WTC11 (cell line): ENCODE data around the gene DCAF16. TPM values are rescaled to one million over a fixed set of nuclear protein-coding genes. Genes with fewer than 3 reads are reported as not detected.

Experiments used
- ATAC-seq: fragments of 200-7000 bp; cut with Tn5 transposase; 2 replicates; pipeline ENCODE4 v1.10.0; 2021; ENCODE audit warnings: mild to moderate bottlenecking, moderate library complexity
- CTCF ChIA-PET: fragments of 300-600 bp; sonication (Branson Sonifier 250); formaldehyde crosslinking; loops from one replicate; lab custom pipeline; 2021; ENCODE audit warnings: antibody characterized with exemption; lab: Charles Lee
- POLR2A ChIA-PET: fragments of 350-600 bp; sonication (Branson Sonifier 250); formaldehyde crosslinking; loops from one replicate; lab custom pipeline; 2021; ENCODE audit warnings: antibody characterized with exemption; lab: Charles Lee
- DNase-seq: peaks from one replicate; pipeline ENCODE4 v3.0.0; 2021; ENCODE audit warnings: low spot score
- H3K27ac Mint-ChIP-seq: 2 replicates; pipeline ENCODE4 v1.8.0; 2021; ENCODE audit warnings: mixed read lengths
- H3K27me3 Mint-ChIP-seq: 2 replicates; pipeline ENCODE4 v1.8.0; 2021; ENCODE audit warnings: low read depth, mild to moderate bottlenecking, moderate library complexity, mixed read lengths
- H3K36me3 Mint-ChIP-seq: 2 replicates; pipeline ENCODE4 v1.8.0; 2021; ENCODE audit warnings: mixed read lengths
- H3K4me1 Mint-ChIP-seq: 2 replicates; pipeline ENCODE4 v1.8.0; 2022; ENCODE audit warnings: mixed read lengths
- H3K4me3 Mint-ChIP-seq: 2 replicates; pipeline ENCODE4 v1.8.0; 2021; ENCODE audit warnings: mild to moderate bottlenecking, moderate library complexity, mixed read lengths
- H3K9me3 Mint-ChIP-seq: 2 replicates; pipeline ENCODE4 v1.8.0; 2021; ENCODE audit warnings: mixed read lengths
- CBFB ChIP-seq: sonication (generic); formaldehyde crosslinking; IDR thresholded peaks from 2 replicates; pipeline ENCODE4 v1.8.1; 2022; ENCODE audit warnings: mild to moderate bottlenecking, low read depth, missing genetic modification reagents
- ETV6 ChIP-seq: sonication (generic); formaldehyde crosslinking; IDR thresholded peaks from 2 replicates; pipeline ENCODE4 v1.8.1; 2022; ENCODE audit warnings: mild to moderate bottlenecking, missing genetic modification reagents
- IRF2 ChIP-seq: sonication (generic); formaldehyde crosslinking; IDR thresholded peaks from 2 replicates; pipeline ENCODE4 v1.8.0; 2022; ENCODE audit warnings: low read depth, missing genetic modification reagents, borderline replicate concordance
- KAT7 ChIP-seq: sonication (generic); formaldehyde crosslinking; IDR thresholded peaks from 2 replicates; pipeline ENCODE4 v1.8.1; 2023; ENCODE audit warnings: missing genetic modification reagents, mild to moderate bottlenecking, borderline replicate concordance
- MXD4 ChIP-seq: fragments of 250-450 bp; sonication (Bioruptor Pico); IDR thresholded peaks from 2 replicates; pipeline ENCODE4 v1.8.0; 2021; ENCODE audit warnings: mild to moderate bottlenecking, moderate library complexity, borderline replicate concordance
- NFYB ChIP-seq: sonication (generic); formaldehyde crosslinking; conservative IDR thresholded peaks from 2 replicates; pipeline ENCODE4 v1.8.0; 2022; ENCODE audit warnings: low read depth, missing genetic modification reagents
- RORB ChIP-seq: fragments of 250-450 bp; sonication (Bioruptor Pico); IDR thresholded peaks from 2 replicates; pipeline ENCODE4 v1.9.0; 2021; ENCODE audit warnings: mild to moderate bottlenecking
- ZNF138 ChIP-seq: sonication (generic); formaldehyde crosslinking; conservative IDR thresholded peaks from 2 replicates; pipeline ENCODE4 v1.8.1; 2022; ENCODE audit warnings: mild to moderate bottlenecking, moderate library complexity, missing genetic modification reagents
- total RNA-seq: library from RNA; stranded (reverse); gene quantifications from 3 replicates; pipeline ENCODE4 v1.2.3, GENCODE V29; 2021
- TF ChIP-seq, protein P1 (sequence below): sonication (generic); formaldehyde crosslinking; IDR thresholded peaks from 2 replicates; pipeline ENCODE4 v1.8.1; 2022; ENCODE audit warnings: low read depth, missing genetic modification reagents, borderline replicate concordance
- TF ChIP-seq, protein P2 (sequence below): fragments of 250-450 bp; sonication (Bioruptor Pico); IDR thresholded peaks from 2 replicates; pipeline ENCODE4 v1.8.0; 2021; ENCODE audit warnings: mild to moderate bottlenecking
- TF ChIP-seq, protein P3 (sequence below): fragments of 200-600 bp; IDR thresholded peaks from 2 replicates; pipeline ENCODE4 v1.8.0; 2022; ENCODE audit warnings: antibody characterized with exemption
- TF ChIP-seq, protein P4 (sequence below): sonication (generic); formaldehyde crosslinking; IDR thresholded peaks from 2 replicates; pipeline ENCODE4 v1.8.0; 2023; ENCODE audit warnings: mild to moderate bottlenecking, missing genetic modification reagents
- TF ChIP-seq, protein P5 (sequence below): sonication (generic); formaldehyde crosslinking; IDR thresholded peaks from 2 replicates; pipeline ENCODE4 v1.8.0; 2022; ENCODE audit warnings: mild to moderate bottlenecking, missing genetic modification reagents
- TF ChIP-seq, protein P6 (sequence below): sonication (generic); formaldehyde crosslinking; IDR thresholded peaks from 2 replicates; pipeline ENCODE4 v1.8.0; 2023; ENCODE audit warnings: missing genetic modification reagents, mild to moderate bottlenecking, borderline replicate concordance
- TF ChIP-seq, protein P7 (sequence below): sonication (generic); formaldehyde crosslinking; IDR thresholded peaks from 2 replicates; pipeline ENCODE4 v1.8.0; 2022; ENCODE audit warnings: mild to moderate bottlenecking, missing genetic modification reagents
- TF ChIP-seq, protein P8 (sequence below): fragments of 250-450 bp; sonication (Bioruptor Pico); IDR thresholded peaks from 2 replicates; pipeline ENCODE4 v1.9.0; 2021; ENCODE audit warnings: mild to moderate bottlenecking
- TF ChIP-seq, protein P9 (sequence below): sonication (generic); formaldehyde crosslinking; IDR thresholded peaks from 2 replicates; pipeline ENCODE4 v1.8.0; 2022; ENCODE audit warnings: mild to moderate bottlenecking, missing genetic modification reagents
- TF ChIP-seq, protein P10 (sequence below): fragments of 250-450 bp; sonication (Bioruptor Pico); IDR thresholded peaks from 2 replicates; pipeline ENCODE4 v2.1.2; 2022; ENCODE audit warnings: mild to moderate bottlenecking, moderate library complexity
- TF ChIP-seq, protein P11 (sequence below): sonication (generic); formaldehyde crosslinking; IDR thresholded peaks from 2 replicates; pipeline ENCODE4 v1.8.1; 2022; ENCODE audit warnings: mild to moderate bottlenecking, missing genetic modification reagents, moderate library complexity, borderline replicate concordance

The DCAF16 gene
- total RNA-seq, 1 experiment from 2014 or later = 53.6 TPM

DNA sequence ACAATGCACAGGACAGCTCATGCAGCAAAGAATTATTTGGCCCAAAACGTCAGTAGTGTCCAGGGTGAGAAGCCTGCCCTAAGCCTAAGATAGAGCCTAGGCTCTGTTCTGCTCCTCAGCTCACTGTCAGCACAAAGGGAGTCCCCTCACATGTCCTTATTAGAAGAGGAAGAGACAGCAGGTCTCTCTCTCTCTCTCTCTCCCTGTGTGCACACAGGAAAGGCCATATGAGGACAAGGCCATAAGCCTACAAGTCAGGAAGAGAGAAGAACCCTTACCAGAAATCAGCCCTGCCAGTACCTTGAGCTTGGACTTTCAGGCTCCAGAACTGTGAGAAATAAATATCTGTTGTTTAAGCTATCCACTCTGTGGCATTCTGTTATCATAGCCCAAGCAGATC lies 49.5 kb downstream of the DCAF16 start:
- peaks cover 5% of the 10 kb centered on the region for H3K36me3 Mint-ChIP-seq
- H3K9me3 Mint-ChIP-seq = peaks cover 13% of the 10 kb centered on the region
- ATAC-seq = no peak
- TF ChIP-seq RORB (CRISPR knock-in tag) (no peak), ZNF138 (CRISPR knock-in tag) (no peak), CBFB (CRISPR knock-in tag) (no peak), ETV6 (CRISPR knock-in tag) (no peak), IRF2 (no peak), KAT7 (no peak), NFYB (CRISPR knock-in tag) (no peak), MXD4 (CRISPR knock-in tag) (no peak)
- TF ChIP-seq, protein P1, sequence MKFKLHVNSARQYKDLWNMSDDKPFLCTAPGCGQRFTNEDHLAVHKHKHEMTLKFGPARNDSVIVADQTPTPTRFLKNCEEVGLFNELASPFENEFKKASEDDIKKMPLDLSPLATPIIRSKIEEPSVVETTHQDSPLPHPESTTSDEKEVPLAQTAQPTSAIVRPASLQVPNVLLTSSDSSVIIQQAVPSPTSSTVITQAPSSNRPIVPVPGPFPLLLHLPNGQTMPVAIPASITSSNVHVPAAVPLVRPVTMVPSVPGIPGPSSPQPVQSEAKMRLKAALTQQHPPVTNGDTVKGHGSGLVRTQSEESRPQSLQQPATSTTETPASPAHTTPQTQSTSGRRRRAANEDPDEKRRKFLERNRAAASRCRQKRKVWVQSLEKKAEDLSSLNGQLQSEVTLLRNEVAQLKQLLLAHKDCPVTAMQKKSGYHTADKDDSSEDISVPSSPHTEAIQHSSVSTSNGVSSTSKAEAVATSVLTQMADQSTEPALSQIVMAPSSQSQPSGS (CRISPR knock-in tag) = no peak
- TF ChIP-seq, protein P2, sequence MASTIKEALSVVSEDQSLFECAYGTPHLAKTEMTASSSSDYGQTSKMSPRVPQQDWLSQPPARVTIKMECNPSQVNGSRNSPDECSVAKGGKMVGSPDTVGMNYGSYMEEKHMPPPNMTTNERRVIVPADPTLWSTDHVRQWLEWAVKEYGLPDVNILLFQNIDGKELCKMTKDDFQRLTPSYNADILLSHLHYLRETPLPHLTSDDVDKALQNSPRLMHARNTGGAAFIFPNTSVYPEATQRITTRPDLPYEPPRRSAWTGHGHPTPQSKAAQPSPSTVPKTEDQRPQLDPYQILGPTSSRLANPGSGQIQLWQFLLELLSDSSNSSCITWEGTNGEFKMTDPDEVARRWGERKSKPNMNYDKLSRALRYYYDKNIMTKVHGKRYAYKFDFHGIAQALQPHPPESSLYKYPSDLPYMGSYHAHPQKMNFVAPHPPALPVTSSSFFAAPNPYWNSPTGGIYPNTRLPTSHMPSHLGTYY (CRISPR knock-in tag) = no peak
- TF ChIP-seq, protein P3, sequence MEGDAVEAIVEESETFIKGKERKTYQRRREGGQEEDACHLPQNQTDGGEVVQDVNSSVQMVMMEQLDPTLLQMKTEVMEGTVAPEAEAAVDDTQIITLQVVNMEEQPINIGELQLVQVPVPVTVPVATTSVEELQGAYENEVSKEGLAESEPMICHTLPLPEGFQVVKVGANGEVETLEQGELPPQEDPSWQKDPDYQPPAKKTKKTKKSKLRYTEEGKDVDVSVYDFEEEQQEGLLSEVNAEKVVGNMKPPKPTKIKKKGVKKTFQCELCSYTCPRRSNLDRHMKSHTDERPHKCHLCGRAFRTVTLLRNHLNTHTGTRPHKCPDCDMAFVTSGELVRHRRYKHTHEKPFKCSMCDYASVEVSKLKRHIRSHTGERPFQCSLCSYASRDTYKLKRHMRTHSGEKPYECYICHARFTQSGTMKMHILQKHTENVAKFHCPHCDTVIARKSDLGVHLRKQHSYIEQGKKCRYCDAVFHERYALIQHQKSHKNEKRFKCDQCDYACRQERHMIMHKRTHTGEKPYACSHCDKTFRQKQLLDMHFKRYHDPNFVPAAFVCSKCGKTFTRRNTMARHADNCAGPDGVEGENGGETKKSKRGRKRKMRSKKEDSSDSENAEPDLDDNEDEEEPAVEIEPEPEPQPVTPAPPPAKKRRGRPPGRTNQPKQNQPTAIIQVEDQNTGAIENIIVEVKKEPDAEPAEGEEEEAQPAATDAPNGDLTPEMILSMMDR = no peak
- TF ChIP-seq, protein P4, sequence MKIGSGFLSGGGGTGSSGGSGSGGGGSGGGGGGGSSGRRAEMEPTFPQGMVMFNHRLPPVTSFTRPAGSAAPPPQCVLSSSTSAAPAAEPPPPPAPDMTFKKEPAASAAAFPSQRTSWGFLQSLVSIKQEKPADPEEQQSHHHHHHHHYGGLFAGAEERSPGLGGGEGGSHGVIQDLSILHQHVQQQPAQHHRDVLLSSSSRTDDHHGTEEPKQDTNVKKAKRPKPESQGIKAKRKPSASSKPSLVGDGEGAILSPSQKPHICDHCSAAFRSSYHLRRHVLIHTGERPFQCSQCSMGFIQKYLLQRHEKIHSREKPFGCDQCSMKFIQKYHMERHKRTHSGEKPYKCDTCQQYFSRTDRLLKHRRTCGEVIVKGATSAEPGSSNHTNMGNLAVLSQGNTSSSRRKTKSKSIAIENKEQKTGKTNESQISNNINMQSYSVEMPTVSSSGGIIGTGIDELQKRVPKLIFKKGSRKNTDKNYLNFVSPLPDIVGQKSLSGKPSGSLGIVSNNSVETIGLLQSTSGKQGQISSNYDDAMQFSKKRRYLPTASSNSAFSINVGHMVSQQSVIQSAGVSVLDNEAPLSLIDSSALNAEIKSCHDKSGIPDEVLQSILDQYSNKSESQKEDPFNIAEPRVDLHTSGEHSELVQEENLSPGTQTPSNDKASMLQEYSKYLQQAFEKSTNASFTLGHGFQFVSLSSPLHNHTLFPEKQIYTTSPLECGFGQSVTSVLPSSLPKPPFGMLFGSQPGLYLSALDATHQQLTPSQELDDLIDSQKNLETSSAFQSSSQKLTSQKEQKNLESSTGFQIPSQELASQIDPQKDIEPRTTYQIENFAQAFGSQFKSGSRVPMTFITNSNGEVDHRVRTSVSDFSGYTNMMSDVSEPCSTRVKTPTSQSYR (CRISPR knock-in tag) = no peak
- TF ChIP-seq, protein P5, sequence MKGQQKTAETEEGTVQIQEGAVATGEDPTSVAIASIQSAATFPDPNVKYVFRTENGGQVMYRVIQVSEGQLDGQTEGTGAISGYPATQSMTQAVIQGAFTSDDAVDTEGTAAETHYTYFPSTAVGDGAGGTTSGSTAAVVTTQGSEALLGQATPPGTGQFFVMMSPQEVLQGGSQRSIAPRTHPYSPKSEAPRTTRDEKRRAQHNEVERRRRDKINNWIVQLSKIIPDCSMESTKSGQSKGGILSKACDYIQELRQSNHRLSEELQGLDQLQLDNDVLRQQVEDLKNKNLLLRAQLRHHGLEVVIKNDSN = no peak
- TF ChIP-seq, protein P6, sequence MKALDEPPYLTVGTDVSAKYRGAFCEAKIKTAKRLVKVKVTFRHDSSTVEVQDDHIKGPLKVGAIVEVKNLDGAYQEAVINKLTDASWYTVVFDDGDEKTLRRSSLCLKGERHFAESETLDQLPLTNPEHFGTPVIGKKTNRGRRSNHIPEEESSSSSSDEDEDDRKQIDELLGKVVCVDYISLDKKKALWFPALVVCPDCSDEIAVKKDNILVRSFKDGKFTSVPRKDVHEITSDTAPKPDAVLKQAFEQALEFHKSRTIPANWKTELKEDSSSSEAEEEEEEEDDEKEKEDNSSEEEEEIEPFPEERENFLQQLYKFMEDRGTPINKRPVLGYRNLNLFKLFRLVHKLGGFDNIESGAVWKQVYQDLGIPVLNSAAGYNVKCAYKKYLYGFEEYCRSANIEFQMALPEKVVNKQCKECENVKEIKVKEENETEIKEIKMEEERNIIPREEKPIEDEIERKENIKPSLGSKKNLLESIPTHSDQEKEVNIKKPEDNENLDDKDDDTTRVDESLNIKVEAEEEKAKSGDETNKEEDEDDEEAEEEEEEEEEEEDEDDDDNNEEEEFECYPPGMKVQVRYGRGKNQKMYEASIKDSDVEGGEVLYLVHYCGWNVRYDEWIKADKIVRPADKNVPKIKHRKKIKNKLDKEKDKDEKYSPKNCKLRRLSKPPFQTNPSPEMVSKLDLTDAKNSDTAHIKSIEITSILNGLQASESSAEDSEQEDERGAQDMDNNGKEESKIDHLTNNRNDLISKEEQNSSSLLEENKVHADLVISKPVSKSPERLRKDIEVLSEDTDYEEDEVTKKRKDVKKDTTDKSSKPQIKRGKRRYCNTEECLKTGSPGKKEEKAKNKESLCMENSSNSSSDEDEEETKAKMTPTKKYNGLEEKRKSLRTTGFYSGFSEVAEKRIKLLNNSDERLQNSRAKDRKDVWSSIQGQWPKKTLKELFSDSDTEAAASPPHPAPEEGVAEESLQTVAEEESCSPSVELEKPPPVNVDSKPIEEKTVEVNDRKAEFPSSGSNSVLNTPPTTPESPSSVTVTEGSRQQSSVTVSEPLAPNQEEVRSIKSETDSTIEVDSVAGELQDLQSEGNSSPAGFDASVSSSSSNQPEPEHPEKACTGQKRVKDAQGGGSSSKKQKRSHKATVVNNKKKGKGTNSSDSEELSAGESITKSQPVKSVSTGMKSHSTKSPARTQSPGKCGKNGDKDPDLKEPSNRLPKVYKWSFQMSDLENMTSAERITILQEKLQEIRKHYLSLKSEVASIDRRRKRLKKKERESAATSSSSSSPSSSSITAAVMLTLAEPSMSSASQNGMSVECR = no peak
- TF ChIP-seq, protein P7, sequence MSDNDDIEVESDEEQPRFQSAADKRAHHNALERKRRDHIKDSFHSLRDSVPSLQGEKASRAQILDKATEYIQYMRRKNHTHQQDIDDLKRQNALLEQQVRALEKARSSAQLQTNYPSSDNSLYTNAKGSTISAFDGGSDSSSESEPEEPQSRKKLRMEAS (CRISPR knock-in tag) = no peak
- TF ChIP-seq, protein P8, sequence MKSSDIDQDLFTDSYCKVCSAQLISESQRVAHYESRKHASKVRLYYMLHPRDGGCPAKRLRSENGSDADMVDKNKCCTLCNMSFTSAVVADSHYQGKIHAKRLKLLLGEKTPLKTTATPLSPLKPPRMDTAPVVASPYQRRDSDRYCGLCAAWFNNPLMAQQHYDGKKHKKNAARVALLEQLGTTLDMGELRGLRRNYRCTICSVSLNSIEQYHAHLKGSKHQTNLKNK (CRISPR knock-in tag) = no peak
- TF ChIP-seq, protein P9, sequence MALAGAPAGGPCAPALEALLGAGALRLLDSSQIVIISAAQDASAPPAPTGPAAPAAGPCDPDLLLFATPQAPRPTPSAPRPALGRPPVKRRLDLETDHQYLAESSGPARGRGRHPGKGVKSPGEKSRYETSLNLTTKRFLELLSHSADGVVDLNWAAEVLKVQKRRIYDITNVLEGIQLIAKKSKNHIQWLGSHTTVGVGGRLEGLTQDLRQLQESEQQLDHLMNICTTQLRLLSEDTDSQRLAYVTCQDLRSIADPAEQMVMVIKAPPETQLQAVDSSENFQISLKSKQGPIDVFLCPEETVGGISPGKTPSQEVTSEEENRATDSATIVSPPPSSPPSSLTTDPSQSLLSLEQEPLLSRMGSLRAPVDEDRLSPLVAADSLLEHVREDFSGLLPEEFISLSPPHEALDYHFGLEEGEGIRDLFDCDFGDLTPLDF (CRISPR knock-in tag) = no peak
- TF ChIP-seq, protein P10, sequence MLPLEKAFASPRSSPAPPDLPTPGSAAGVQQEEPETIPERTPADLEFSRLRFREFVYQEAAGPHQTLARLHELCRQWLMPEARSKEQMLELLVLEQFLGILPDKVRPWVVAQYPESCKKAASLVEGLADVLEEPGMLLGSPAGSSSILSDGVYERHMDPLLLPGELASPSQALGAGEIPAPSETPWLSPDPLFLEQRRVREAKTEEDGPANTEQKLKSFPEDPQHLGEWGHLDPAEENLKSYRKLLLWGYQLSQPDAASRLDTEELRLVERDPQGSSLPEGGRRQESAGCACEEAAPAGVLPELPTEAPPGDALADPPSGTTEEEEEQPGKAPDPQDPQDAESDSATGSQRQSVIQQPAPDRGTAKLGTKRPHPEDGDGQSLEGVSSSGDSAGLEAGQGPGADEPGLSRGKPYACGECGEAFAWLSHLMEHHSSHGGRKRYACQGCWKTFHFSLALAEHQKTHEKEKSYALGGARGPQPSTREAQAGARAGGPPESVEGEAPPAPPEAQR (CRISPR knock-in tag) = no peak
- TF ChIP-seq, protein P11, sequence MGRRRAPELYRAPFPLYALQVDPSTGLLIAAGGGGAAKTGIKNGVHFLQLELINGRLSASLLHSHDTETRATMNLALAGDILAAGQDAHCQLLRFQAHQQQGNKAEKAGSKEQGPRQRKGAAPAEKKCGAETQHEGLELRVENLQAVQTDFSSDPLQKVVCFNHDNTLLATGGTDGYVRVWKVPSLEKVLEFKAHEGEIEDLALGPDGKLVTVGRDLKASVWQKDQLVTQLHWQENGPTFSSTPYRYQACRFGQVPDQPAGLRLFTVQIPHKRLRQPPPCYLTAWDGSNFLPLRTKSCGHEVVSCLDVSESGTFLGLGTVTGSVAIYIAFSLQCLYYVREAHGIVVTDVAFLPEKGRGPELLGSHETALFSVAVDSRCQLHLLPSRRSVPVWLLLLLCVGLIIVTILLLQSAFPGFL = no peak

More for the DNA sequence above, 49.5 kb downstream of the DCAF16 start:
- no peaks in the 10 kb centered on the region; the same call in 1 of the 2 replicates for H3K27me3 Mint-ChIP-seq
- DNase-seq = no peak
- H3K27ac Mint-ChIP-seq = no peak overlapping the region
- POLR2A ChIA-PET = no interaction called here
- H3K4me3 Mint-ChIP-seq = no peak overlapping the region
- peaks cover 14% of the 10 kb centered on the region for H3K4me1 Mint-ChIP-seq
- CTCF ChIA-PET = no interaction called here
